SK-N-SH (cell line): ENCODE measurements around the gene FH.

Experiments used
- CTCF ChIP-seq: fragments of 200-600 bp; sonication (generic); IDR thresholded peaks from 2 replicates; pipeline ENCODE4 v1.6.1; 2017; ENCODE audit warnings: antibody characterized with exemption, mild to moderate bottlenecking, moderate library complexity
- GABPA ChIP-seq: IDR thresholded peaks from 2 replicates; pipeline ENCODE4 v1.4.0; 2012; ENCODE audit warnings: low read depth, mild to moderate bottlenecking
- RFX5 ChIP-seq: IDR thresholded peaks from 2 replicates; pipeline ENCODE4 v1.6.1; 2012; ENCODE audit warnings: mild to moderate bottlenecking, improper control_type of control experiment, low read length

GRCh38 chr1:241542199-241542907, 22.8 kb upstream of the FH start:
- no peak for TF ChIP-seq CTCF
- no peak for TF ChIP-seq RFX5
- no peak for TF ChIP-seq GABPA
